Measurements from ENCODE around the gene SEPHS1. TPM values are rescaled to one million over a fixed set of nuclear protein-coding genes. Genes with fewer than 3 reads are reported as not detected.

The SEPHS1 gene
- total and polyA plus RNA-seq, 4 donors, result 53.3 to 101 (median 74.2) TPM

GRCh38 chr10:13347500-13348156, 465 bp downstream of the SEPHS1 start:
- Histone ChIP-seq H3K36me3 (ENCODE audit: control insufficient read depth, insufficient read depth, low read length) (peaks cover 6% of the 10 kb centered on the region), H3K4me3 (ENCODE audit: low read depth, low read length) (peak overlapping the region; percentile 24), H3K27ac (ENCODE audit: low read depth, low read length) (peak overlapping the region; percentile 29), H3K4me1 (ENCODE audit: control insufficient read depth, insufficient read depth, low read length) (peaks cover 26% of the 10 kb centered on the region), H3K27me3 (ENCODE audit: control insufficient read depth, insufficient read depth, low read length) (peaks cover 12% of the 10 kb centered on the region), H3K9me3 (ENCODE audit: control insufficient read depth, insufficient read depth, low read length) (no peaks in the 10 kb centered on the region)
- WGBS (ENCODE audit: insufficient coverage), result under 1% methylated on average over 99 of the region's 109 CpGs
- DNase-seq (ENCODE audit: low read depth in 4 of 6, low spot score in 6 of 6), result peak in 5 of 6 donors; percentile 69 to 95 (median 77)

GRCh38 chr10:13347043-13347499, 1.0 kb downstream of the SEPHS1 start:
- under 1% methylated on average over 47 of the region's 47 CpGs for WGBS (ENCODE audit: insufficient coverage)
- DNase-seq (ENCODE audit: low read depth in 4 of 6, low spot score in 6 of 6), result peak in 3 of 6 donors; percentile 26 to 78 (median 68)
- Histone ChIP-seq H3K4me3 (ENCODE audit: low read depth, low read length) (peak overlapping the region; percentile 57), H3K27me3 (ENCODE audit: control insufficient read depth, insufficient read depth, low read length) (peaks cover 9% of the 10 kb centered on the region), H3K4me1 (ENCODE audit: control insufficient read depth, insufficient read depth, low read length) (peaks cover 26% of the 10 kb centered on the region), H3K27ac (ENCODE audit: low read depth, low read length) (peak overlapping the region; percentile 82), H3K9me3 (ENCODE audit: control insufficient read depth, insufficient read depth, low read length) (no peaks in the 10 kb centered on the region), H3K36me3 (ENCODE audit: control insufficient read depth, insufficient read depth, low read length) (peaks cover 7% of the 10 kb centered on the region)

- peaks cover 5% of the 10 kb centered on the region for H3K27me3 ChIP-seq (ENCODE audit: control insufficient read depth, insufficient read depth, low read length)
- peaks cover 25% of the 10 kb centered on the region for H3K4me1 ChIP-seq (ENCODE audit: control insufficient read depth, insufficient read depth, low read length)
- H3K4me3 ChIP-seq (ENCODE audit: low read depth, low read length), result peak overlapping the region; percentile 57
- WGBS (ENCODE audit: insufficient coverage), result 20% methylated on average over 1 of the region's 18 CpGs
- H3K9me3 ChIP-seq (ENCODE audit: control insufficient read depth, insufficient read depth, low read length), result no peaks in the 10 kb centered on the region
- peak overlapping the region; percentile 82 for H3K27ac ChIP-seq (ENCODE audit: low read depth, low read length)
- peaks cover 10% of the 10 kb centered on the region for H3K36me3 ChIP-seq (ENCODE audit: control insufficient read depth, insufficient read depth, low read length)
- DNase-seq (ENCODE audit: low read depth in 4 of 6, low spot score in 6 of 6), result peak in 5 of 6 donors; percentile 18 to 73 (median 58)
Measured at GRCh38 chr10:13346283-13347042, 1.6 kb downstream of the SEPHS1 start.

- 71% methylated on average over 2 of the region's 12 CpGs for WGBS (ENCODE audit: insufficient coverage)
- H3K27ac ChIP-seq (ENCODE audit: low read depth, low read length), result no peak overlapping the region
- DNase-seq (ENCODE audit: low read depth in 4 of 6, low spot score in 6 of 6), result no peak
- H3K36me3 ChIP-seq (ENCODE audit: control insufficient read depth, insufficient read depth, low read length), result peaks cover 20% of the 10 kb centered on the region
- H3K4me1 ChIP-seq (ENCODE audit: control insufficient read depth, insufficient read depth, low read length), result peaks cover 8% of the 10 kb centered on the region
- no peaks in the 10 kb centered on the region for H3K27me3 ChIP-seq (ENCODE audit: control insufficient read depth, insufficient read depth, low read length)
- no peaks in the 10 kb centered on the region for H3K9me3 ChIP-seq (ENCODE audit: control insufficient read depth, insufficient read depth, low read length)
- no peak overlapping the region for H3K4me3 ChIP-seq (ENCODE audit: low read depth, low read length)
Measured at GRCh38 chr10:13340626-13341376, 7.3 kb downstream of the SEPHS1 start.

- Histone ChIP-seq H3K9me3 (ENCODE audit: control insufficient read depth, insufficient read depth, low read length) (no peaks in the 10 kb centered on the region), H3K27ac (ENCODE audit: low read depth, low read length) (no peak overlapping the region), H3K4me3 (ENCODE audit: low read depth, low read length) (no peak overlapping the region), H3K4me1 (ENCODE audit: control insufficient read depth, insufficient read depth, low read length) (peaks cover 1% of the 10 kb centered on the region), H3K27me3 (ENCODE audit: control insufficient read depth, insufficient read depth, low read length) (no peaks in the 10 kb centered on the region), H3K36me3 (ENCODE audit: control insufficient read depth, insufficient read depth, low read length) (peaks cover 27% of the 10 kb centered on the region)
- WGBS (ENCODE audit: insufficient coverage), result 90% methylated on average over 6 of the region's 9 CpGs
- no peak for DNase-seq (ENCODE audit: low read depth in 4 of 6, low spot score in 6 of 6)
Measured at GRCh38 chr10:13340068-13340467, 8.0 kb downstream of the SEPHS1 start.

GRCh38 chr10:13338390-13339110, 9.5 kb downstream of the SEPHS1 start:
- Histone ChIP-seq H3K27ac (ENCODE audit: low read depth, low read length) (no peak overlapping the region), H3K9me3 (ENCODE audit: control insufficient read depth, insufficient read depth, low read length) (no peaks in the 10 kb centered on the region), H3K27me3 (ENCODE audit: control insufficient read depth, insufficient read depth, low read length) (no peaks in the 10 kb centered on the region), H3K4me1 (ENCODE audit: control insufficient read depth, insufficient read depth, low read length) (no peaks in the 10 kb centered on the region), H3K36me3 (ENCODE audit: control insufficient read depth, insufficient read depth, low read length) (peaks cover 39% of the 10 kb centered on the region), H3K4me3 (ENCODE audit: low read depth, low read length) (no peak overlapping the region)
- peak in 3 of 6 donors; percentile 7 to 82 (median 63) for DNase-seq (ENCODE audit: low read depth in 4 of 6, low spot score in 6 of 6)
- WGBS (ENCODE audit: insufficient coverage), result 82% methylated on average over 7 of the region's 10 CpGs

- Histone ChIP-seq H3K4me1 (ENCODE audit: control insufficient read depth, insufficient read depth, low read length) (no peaks in the 10 kb centered on the region), H3K36me3 (ENCODE audit: control insufficient read depth, insufficient read depth, low read length) (peaks cover 44% of the 10 kb centered on the region), H3K27ac (ENCODE audit: low read depth, low read length) (no peak overlapping the region), H3K27me3 (ENCODE audit: control insufficient read depth, insufficient read depth, low read length) (no peaks in the 10 kb centered on the region), H3K9me3 (ENCODE audit: control insufficient read depth, insufficient read depth, low read length) (no peaks in the 10 kb centered on the region), H3K4me3 (ENCODE audit: low read depth, low read length) (no peak overlapping the region)
- no peak for DNase-seq (ENCODE audit: low read depth in 4 of 6, low spot score in 6 of 6)
- WGBS (ENCODE audit: insufficient coverage), result 100% methylated on average over 1 of the region's 6 CpGs
Measured at GRCh38 chr10:13337827-13338196, 10.3 kb downstream of the SEPHS1 start.

GRCh38 chr10:13337128-13337826, 10.8 kb downstream of the SEPHS1 start:
- Histone ChIP-seq H3K9me3 (ENCODE audit: control insufficient read depth, insufficient read depth, low read length) (no peaks in the 10 kb centered on the region), H3K36me3 (ENCODE audit: control insufficient read depth, insufficient read depth, low read length) (peaks cover 42% of the 10 kb centered on the region), H3K27ac (ENCODE audit: low read depth, low read length) (no peak overlapping the region), H3K27me3 (ENCODE audit: control insufficient read depth, insufficient read depth, low read length) (no peaks in the 10 kb centered on the region), H3K4me1 (ENCODE audit: control insufficient read depth, insufficient read depth, low read length) (no peaks in the 10 kb centered on the region), H3K4me3 (ENCODE audit: low read depth, low read length) (no peak overlapping the region)
- 88% methylated on average over 2 of the region's 4 CpGs for WGBS (ENCODE audit: insufficient coverage)
- no peak for DNase-seq (ENCODE audit: low read depth in 4 of 6, low spot score in 6 of 6)
